GM12873 (cell line): ENCODE measurements around the gene ELFN1.

ENCODE experiments used
- TF ChIP-seq, protein P1 (sequence below): IDR thresholded peaks from 2 replicates; pipeline ENCODE4 v1.5.1; 2012; ENCODE audit warnings: low read depth, mild to moderate bottlenecking, moderate library complexity, low read length, control low read depth; ENCODE audit not compliant: insufficient read depth; ENCODE audit errors: missing control alignments

Gene ELFN1

GRCh38 chr7:1643270-1644092 is 26.6 kb upstream of the ELFN1 start:
- TF ChIP-seq, protein P1, sequence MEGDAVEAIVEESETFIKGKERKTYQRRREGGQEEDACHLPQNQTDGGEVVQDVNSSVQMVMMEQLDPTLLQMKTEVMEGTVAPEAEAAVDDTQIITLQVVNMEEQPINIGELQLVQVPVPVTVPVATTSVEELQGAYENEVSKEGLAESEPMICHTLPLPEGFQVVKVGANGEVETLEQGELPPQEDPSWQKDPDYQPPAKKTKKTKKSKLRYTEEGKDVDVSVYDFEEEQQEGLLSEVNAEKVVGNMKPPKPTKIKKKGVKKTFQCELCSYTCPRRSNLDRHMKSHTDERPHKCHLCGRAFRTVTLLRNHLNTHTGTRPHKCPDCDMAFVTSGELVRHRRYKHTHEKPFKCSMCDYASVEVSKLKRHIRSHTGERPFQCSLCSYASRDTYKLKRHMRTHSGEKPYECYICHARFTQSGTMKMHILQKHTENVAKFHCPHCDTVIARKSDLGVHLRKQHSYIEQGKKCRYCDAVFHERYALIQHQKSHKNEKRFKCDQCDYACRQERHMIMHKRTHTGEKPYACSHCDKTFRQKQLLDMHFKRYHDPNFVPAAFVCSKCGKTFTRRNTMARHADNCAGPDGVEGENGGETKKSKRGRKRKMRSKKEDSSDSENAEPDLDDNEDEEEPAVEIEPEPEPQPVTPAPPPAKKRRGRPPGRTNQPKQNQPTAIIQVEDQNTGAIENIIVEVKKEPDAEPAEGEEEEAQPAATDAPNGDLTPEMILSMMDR: no peak

- TF ChIP-seq, protein P1: no peak
Measured at GRCh38 chr7:1644341-1645070, 25.6 kb upstream of the ELFN1 start.

GRCh38 chr7:1645071-1645409 is 25.0 kb upstream of the ELFN1 start:
- TF ChIP-seq, protein P1: no peak

- TF ChIP-seq, protein P1: no peak
Measured at GRCh38 chr7:1645476-1645875, 24.6 kb upstream of the ELFN1 start.

- TF ChIP-seq, protein P1: no peak
Measured at GRCh38 chr7:1646391-1646790, 23.7 kb upstream of the ELFN1 start.

GRCh38 chr7:1646957-1647891 is 22.9 kb upstream of the ELFN1 start:
- TF ChIP-seq, protein P1: no peak
